GM12864 (cell line): ENCODE measurements around the gene MED22.

Experiments used
- DNase-seq: peaks from one replicate; pipeline ENCODE4 v3.0.0-alpha.2; 2011; ENCODE audit warnings: low read depth
- H3K4me3 ChIP-seq: 2 replicates; pipeline ENCODE4 v1.5.1; 2011; ENCODE audit warnings: mild to moderate bottlenecking, low read depth, low read length, control low read depth
- TF ChIP-seq, protein P1 (sequence below): IDR thresholded peaks from 2 replicates; pipeline ENCODE4 v1.5.1; 2011; ENCODE audit warnings: low read depth, mild to moderate bottlenecking, moderate library complexity, low read length, control low read depth, inconsistent platforms; ENCODE audit errors: missing control alignments

MED22 gene

DNA sequence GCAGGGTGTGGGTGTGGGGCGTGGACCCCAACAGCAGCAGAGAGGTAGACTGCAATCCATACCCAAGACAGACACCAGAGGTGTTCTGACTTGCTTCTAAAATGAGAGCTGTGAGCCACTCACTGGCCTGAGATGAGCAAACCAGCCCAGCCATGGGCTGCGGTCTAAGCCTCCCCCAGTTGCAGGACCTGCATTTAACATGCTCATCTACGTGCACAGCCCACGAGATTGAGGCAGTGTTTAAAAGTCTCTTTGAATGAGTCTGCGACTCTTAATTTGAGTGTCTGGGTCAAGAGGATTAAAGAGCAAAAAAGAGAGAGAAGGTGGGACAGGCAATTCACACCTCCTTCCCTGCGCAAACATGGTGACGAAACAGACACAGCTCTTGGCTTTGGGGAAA is 22.0 kb upstream of the MED22 start:
- H3K4me3 ChIP-seq, result no peak overlapping the region
- TF ChIP-seq, protein P1, sequence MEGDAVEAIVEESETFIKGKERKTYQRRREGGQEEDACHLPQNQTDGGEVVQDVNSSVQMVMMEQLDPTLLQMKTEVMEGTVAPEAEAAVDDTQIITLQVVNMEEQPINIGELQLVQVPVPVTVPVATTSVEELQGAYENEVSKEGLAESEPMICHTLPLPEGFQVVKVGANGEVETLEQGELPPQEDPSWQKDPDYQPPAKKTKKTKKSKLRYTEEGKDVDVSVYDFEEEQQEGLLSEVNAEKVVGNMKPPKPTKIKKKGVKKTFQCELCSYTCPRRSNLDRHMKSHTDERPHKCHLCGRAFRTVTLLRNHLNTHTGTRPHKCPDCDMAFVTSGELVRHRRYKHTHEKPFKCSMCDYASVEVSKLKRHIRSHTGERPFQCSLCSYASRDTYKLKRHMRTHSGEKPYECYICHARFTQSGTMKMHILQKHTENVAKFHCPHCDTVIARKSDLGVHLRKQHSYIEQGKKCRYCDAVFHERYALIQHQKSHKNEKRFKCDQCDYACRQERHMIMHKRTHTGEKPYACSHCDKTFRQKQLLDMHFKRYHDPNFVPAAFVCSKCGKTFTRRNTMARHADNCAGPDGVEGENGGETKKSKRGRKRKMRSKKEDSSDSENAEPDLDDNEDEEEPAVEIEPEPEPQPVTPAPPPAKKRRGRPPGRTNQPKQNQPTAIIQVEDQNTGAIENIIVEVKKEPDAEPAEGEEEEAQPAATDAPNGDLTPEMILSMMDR, result no peak
- no peak for DNase-seq

DNA sequence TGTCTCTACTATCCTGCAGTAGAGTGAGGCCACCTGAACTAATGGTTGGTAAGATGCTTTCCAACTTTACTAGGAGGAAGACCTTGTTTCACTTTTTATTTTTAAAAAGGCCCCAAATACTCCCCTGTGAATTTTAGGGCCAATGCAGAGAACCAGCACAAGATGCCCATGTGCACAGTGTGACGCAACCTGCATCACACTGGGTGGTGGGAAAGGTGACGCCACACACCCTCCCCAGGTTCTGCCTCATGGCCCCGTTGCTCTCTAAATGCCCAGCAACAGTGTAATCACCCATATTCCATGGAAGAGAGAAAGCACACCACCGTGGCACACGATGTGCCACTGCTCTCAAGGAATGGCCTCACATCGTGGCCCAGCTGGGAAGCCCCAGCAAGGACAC is 21.5 kb upstream of the MED22 start:
- no peak overlapping the region for H3K4me3 ChIP-seq
- no peak for DNase-seq
- TF ChIP-seq, protein P1, result no peak

DNA sequence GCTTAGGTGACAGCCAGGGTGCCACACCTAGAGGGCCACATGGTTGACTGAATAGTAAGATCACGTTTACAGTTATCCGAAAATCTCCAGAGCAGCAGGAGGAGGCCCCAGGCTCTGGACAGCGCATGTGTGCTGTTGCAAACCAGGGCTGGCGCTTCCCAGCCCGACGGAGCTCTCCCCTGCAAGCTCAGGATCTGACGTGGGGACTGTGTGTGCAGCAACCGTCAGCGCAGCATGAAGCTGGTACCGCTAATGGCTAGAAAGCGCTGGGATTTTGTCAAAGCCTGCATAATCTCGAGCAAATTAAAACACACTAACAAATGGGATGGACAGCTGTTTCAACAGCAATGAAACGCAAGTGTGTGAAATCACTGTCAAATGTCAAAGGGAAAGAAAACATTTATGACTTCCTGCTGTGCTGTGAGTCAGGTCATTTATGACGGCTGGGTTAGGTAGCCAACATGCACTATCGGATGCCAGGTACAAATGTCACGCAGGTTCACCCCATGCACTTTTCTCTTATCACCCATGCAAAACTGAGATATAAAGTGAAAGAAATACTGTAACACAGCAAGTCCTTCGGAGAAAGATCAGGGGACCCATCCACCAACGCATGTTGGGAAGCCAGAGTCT is 20.4 kb upstream of the MED22 start:
- DNase-seq, result no peak
- no peak overlapping the region for H3K4me3 ChIP-seq
- TF ChIP-seq, protein P1, result no peak

DNA sequence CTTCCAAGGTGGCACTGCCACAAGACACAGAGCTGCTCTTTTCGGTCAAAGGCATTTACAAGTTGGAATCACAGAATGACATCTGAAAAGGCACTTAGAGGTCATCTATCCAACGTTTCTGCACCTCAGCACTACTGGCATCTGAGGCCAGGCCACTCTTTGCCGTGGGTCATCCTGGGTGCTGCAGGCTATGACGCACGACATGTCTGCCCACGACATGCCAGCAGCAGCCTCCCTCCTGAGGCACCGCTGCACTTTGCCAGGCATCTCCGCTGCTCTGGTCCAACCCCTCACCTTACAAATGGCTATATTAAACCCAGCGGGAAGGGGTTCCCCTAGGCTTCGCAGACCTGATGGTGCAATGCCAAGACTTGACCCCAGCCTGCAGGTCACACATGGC is 19.8 kb upstream of the MED22 start:
- TF ChIP-seq, protein P1, result no peak
- no peak for DNase-seq
- no peak overlapping the region for H3K4me3 ChIP-seq

DNA sequence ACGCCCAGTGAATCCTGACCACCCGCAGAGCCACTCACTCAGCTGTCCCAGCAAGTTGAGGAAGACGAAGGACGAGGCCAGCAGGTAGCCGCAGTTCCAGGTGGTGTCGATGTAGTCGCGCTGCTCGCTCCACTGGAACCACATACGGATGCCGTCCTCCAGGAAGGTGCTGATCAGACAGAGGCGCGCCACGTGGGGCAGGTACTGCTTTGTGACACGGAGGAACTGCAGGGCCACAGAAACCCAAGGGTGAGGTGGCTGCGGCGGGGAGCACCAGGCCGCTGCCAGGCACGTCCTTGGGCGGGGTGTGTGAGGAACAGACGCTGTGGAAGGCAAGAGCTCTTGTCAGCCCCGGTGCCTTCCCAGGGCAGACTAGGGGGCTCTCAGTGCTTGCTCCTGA is 19.3 kb upstream of the MED22 start:
- H3K4me3 ChIP-seq, result no peak overlapping the region
- no peak for DNase-seq
- TF ChIP-seq, protein P1, result no peak

DNA sequence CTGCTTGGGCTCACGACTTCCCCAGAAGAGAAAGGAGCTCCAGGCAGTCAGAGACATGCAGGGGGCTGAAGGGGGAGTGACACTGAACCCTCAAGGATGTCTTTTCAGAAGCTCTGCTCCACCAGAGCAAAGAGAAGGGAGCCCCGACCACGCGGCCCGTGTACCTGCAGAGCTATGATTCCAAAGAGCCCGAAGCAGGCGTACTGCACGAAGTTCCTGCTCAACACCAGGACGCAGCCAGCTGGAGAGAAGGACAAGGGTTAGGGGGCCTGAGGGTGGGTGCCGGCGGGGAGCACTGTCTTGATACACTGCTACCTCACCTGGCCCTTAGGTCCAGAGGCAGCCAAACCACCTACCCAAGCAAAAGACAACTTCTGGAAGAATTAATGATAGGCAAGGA is 18.5 kb upstream of the MED22 start:
- H3K4me3 ChIP-seq, result no peak overlapping the region
- TF ChIP-seq, protein P1, result no peak
- DNase-seq, result no peak

DNA sequence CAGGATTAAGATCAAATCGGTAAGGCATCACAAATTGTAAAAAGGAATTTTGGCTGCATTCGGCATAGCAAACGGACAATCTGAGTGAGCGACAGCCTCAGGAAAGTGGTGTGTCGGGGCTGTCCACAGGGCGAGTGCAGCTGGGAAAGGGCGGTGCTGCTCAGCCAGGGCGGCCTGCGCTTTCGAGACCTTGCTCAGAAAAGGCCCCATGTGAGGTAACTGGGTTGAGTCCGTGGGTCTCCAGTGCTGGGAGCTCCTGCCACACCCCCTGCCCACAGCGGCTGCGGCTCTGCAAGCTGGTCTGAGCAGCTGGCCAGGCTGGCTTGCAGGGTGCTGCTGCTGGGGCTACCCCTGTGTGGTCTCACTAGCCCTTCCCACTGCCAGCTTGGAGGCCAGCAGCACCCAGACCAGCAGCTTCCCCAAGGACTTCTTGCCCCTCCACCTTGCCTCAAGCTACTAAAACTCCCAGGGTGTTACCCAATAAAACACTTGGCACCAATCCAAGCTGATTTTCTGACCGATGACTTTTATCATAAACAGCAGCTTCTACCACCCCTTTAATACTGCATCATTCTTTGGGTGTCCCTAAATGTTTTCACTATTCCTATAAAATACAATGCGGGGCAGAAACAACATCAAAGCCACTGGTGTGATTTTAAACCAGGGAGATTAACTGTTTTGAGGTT is 14.6 kb upstream of the MED22 start:
- DNase-seq, result no peak
- H3K4me3 ChIP-seq, result no peak overlapping the region
- TF ChIP-seq, protein P1, result no peak
